ENCODE data around the gene TTC7B. TPM values are rescaled to one million over a fixed set of nuclear protein-coding genes. Genes with fewer than 3 reads are reported as not detected.
A peak's percentile ranks its signal among the peaks of the same experiment; 100 is the strongest.

TTC7B gene
- total RNA-seq, 1 donor from 2014 or later = 82.6 TPM

- H3K4me3 ChIP-seq (ENCODE audit: low read depth, low read length) = no peak overlapping the region
- no peak for TF ChIP-seq CTCF (conservative IDR thresholded peaks at IDR 0.05; ENCODE audit: low read depth, low read length)
- no peak for DNase-seq (ENCODE audit: low read depth)
Observed at GRCh38 chr14:90574188-90575131, 241.8 kb downstream of the TTC7B start.

- DNase-seq (ENCODE audit: low read depth) = no peak
- H3K4me3 ChIP-seq (ENCODE audit: low read depth, low read length) = no peak overlapping the region
- no peak for TF ChIP-seq CTCF (conservative IDR thresholded peaks at IDR 0.05; ENCODE audit: low read depth, low read length)
Observed at GRCh38 chr14:90573385-90574105, 242.7 kb downstream of the TTC7B start.

GRCh38 chr14:90572441-90573150, 243.6 kb downstream of the TTC7B start:
- no peak overlapping the region for H3K4me3 ChIP-seq (ENCODE audit: low read depth, low read length)
- DNase-seq (ENCODE audit: low read depth) = no peak
- TF ChIP-seq CTCF (conservative IDR thresholded peaks at IDR 0.05; ENCODE audit: low read depth, low read length) = no peak

GRCh38 chr14:90571149-90571947, 244.9 kb downstream of the TTC7B start:
- TF ChIP-seq CTCF (conservative IDR thresholded peaks at IDR 0.05; ENCODE audit: low read depth, low read length) = peak; percentile 20
- no peak overlapping the region for H3K4me3 ChIP-seq (ENCODE audit: low read depth, low read length)

GRCh38 chr14:90570461-90570860, 245.8 kb downstream of the TTC7B start:
- H3K4me3 ChIP-seq (ENCODE audit: low read depth, low read length) = no peak overlapping the region
- no peak for DNase-seq (ENCODE audit: low read depth)
- no peak for TF ChIP-seq CTCF (conservative IDR thresholded peaks at IDR 0.05; ENCODE audit: low read depth, low read length)

More at GRCh38 chr14:90571149-90571947, 244.9 kb downstream of the TTC7B start:
- no peak for DNase-seq (ENCODE audit: low read depth)
